OCI-LY7 (cell line): ENCODE results near the gene PIK3R6.

ENCODE experiments used
- EZH2phosphoT487 ChIP-seq: fragments of 200-600 bp; sonication (generic); IDR thresholded peaks from 2 replicates; pipeline ENCODE4 v1.6.1; 2018; ENCODE audit warnings: low read depth, borderline replicate concordance, mild to moderate bottlenecking, mixed run types, antibody characterized with exemption, low read length, moderate library complexity, mixed read lengths
- TF ChIP-seq, protein P1 (sequence below): fragments of 200-600 bp; sonication (generic); conservative IDR thresholded peaks from 2 replicates; pipeline ENCODE4 v1.5.1; 2014; ENCODE audit warnings: mild to moderate bottlenecking, antibody characterized with exemption, low read length, moderate library complexity, mixed read lengths

DNA sequence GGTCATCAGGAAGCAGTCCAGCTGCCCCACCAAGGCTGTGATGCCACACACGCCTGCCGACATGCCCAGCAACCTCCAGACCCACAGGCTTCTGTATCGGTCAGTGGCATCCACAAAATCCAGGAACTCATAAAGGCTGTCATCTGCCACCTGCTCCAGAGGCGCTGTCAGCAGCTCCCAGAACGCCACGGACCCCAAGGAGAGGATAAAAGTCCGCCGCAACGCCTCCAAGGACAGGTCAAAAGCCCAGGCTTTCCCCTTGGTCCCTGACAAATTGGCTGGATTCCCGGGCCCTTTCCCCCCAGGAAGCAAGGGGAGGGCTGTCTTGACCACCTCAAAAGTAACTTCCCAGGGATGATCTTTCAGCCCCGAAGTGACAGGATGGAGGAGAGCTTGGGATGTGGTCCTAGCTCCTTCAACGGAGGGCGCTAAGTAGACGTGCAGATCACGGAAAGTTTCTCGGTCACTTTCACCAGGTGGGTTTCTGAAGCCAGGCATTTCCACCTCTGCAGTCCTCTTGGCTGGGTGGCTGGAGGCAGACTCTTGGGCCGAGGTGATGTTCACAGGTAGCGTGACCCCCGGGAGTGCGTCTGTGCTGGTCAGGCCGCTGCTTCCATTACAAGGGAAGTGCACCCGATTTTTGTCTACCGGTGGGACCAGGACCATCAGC, 69.2 kb downstream of the PIK3R6 start:
- TF ChIP-seq EZH2phosphoT487: no peak
- TF ChIP-seq, protein P1, sequence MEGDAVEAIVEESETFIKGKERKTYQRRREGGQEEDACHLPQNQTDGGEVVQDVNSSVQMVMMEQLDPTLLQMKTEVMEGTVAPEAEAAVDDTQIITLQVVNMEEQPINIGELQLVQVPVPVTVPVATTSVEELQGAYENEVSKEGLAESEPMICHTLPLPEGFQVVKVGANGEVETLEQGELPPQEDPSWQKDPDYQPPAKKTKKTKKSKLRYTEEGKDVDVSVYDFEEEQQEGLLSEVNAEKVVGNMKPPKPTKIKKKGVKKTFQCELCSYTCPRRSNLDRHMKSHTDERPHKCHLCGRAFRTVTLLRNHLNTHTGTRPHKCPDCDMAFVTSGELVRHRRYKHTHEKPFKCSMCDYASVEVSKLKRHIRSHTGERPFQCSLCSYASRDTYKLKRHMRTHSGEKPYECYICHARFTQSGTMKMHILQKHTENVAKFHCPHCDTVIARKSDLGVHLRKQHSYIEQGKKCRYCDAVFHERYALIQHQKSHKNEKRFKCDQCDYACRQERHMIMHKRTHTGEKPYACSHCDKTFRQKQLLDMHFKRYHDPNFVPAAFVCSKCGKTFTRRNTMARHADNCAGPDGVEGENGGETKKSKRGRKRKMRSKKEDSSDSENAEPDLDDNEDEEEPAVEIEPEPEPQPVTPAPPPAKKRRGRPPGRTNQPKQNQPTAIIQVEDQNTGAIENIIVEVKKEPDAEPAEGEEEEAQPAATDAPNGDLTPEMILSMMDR: no peak
